HG03558 (cell line): ENCODE results near the gene GASK1B.

ENCODE experiments used
- ATAC-seq: cut with Tn5 transposase; IDR thresholded peaks from one replicate; pipeline ENCODE4 v1.9.1; 2021; ENCODE audit warnings: moderate number of reproducible peaks; ENCODE audit not compliant: unreplicated experiment; ENCODE audit errors: extremely low read depth

GASK1B gene

GRCh38 chr4:158155656-158156356, 17.0 kb downstream of the GASK1B start:
- ATAC-seq = no peak

- no peak for ATAC-seq
These were observed 25.7 kb downstream of the GASK1B start for GRCh38 chr4:158147151-158147550.

GRCh38 chr4:158146736-158147135, 26.1 kb downstream of the GASK1B start:
- no peak for ATAC-seq

DNA sequence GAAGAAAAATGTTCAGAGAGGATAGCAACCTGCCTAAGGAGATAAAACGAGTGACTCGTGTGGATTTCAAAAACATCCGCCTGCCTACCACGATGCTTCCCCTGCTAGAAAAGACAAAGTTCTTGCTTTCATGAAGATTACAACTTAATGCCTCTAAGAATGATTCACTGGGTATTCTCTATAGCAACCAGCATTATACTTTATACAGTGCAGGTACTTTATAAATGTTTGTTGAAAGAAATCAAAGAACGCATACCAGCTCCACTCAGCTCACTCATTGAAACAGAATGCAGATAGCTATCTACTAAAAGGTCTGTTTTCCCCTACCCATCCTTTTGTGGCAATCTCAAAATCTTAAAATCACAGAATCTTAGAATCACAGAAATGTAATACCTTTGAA, 33.7 kb downstream of the GASK1B start:
- no peak for ATAC-seq

DNA sequence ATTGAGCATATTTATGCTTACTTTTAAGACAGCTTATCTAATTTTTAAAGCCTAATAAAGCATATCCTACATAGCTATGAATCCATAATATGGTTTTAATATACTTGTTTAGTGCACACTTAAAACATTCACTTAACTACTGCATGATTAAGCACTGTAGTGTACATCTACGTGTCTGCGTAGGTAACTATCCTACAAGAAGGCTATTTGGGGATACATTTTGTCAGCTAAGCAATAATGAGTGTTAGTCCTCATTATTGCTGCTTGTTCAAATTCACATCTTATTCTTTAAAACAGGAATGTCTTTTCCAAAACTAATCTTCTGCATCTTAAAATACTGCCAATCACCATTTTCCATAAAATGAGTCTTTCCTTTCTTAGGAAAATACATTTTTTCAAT, 38.6 kb downstream of the GASK1B start:
- no peak for ATAC-seq

- ATAC-seq = no peak
These were observed 39.3 kb downstream of the GASK1B start for GRCh38 chr4:158133551-158133950.

DNA sequence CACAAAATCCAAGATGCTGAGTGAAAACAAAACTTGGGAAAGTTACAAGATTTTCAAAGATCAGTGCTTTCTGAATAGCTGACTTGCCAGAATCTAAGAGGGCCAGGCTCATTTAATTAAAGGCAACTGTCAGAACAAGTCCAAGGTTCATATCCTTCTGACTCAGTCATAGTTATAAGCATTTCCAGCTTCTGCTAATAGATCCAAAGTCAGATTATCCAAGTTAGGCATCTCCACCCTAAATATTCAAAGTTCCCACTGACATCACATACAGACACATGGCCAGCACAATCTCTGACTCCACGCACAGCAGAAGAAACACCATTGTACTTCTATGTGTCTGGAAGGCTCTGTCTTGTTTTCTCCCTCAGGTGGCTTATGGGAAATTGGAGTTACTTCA, 41.8 kb downstream of the GASK1B start:
- ATAC-seq = no peak

DNA sequence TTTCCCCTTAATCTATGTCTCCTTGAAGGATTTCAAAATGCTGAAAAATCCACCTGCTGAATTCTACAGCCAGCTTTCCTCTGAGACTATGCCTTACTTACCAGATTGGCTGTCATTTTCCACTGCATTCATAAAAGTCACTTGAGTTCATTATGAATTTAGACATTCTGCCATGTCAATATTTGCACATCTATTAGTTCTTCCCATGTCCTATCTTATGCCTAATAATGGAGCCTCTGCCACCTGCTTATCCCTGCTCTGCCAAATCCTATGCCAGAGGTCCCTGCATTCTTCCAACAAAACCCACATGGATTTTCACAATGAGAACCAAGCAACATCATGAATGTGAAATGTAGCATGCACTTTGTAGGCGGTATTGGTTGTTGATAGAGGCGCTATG, 42.6 kb downstream of the GASK1B start:
- ATAC-seq = no peak

- peak; percentile 93 for ATAC-seq
These were observed 43.1 kb downstream of the GASK1B start for GRCh38 chr4:158129694-158130093.

GRCh38 chr4:158128540-158128939, 44.3 kb downstream of the GASK1B start:
- no peak for ATAC-seq

DNA sequence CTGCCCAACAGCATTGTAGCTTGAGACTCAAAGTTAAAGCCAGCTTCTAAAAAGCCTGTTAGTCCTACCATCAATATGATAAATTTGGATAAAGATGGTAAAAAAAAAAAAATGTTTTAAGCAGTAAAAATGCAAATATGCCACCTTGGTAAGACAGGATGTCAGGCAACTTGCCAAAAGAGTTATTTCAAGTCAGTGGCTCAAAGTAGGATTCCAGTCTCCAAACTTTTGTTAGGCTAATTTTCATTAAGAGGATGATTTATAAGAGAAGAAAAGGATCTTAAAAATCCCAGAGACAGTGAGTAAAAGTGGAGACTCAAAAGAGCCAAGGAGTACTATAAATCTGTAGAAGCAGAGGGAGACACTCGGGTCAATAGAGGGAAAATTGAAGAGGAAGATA, 47.5 kb downstream of the GASK1B start:
- no peak for ATAC-seq
